Fibroblast of peridontal ligament (primary cell): Measurements from ENCODE around the gene RBMS3.

Experiments used
- DNase-seq: peaks from one replicate; pipeline ENCODE4 v3.0.0-alpha.2; 2010; ENCODE audit errors: extremely low read depth

Gene RBMS3

DNA sequence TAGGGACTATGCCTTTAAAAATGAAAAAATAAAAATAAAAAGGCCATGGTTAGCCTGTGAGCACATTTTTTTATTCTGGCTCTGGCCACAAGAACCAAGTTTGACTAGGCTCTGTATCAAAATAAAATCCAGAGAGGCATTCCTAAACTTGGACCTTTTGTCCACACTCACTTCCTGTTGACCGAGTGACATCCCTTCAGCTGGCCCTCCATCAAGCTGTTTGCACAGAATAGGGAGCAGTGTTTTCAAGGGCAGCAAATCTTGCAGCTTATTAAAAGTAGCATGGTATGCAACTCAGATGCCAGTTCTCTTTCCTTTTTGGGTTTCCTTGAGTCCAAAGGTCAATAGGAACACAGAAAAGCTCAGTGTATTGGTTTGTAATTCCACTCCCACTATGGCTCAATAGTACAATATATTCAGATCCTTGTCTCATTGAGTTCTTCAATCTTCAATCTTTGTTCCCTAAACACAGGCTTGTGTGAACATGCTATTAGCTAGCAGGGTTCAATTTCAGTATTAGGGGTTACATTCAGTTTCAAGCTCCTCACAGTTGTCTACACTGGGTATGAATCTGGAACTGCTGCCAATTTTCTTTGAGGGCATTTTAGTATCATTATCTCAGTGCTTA lies 244.5 kb downstream of the RBMS3 start:
- peak; percentile 80 for DNase-seq

DNA sequence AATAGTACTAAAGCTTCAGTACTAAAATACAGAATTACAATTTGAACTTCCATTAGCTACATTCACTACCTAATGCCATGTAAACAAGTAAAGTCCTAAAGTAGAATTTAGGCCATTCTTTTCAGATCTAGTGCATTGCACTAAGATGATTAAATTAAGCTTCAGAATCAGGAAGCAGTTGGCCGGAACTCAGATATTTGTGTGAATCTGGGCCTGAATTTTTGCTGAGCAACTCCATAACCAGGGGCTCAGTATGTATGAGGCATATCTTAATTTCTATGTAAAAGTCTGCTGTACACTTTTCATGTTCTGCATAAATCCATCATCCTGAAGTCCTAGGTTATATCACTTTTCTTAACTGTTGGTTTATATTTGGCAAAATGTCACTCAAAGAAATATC lies 246.4 kb downstream of the RBMS3 start:
- no peak for DNase-seq

- DNase-seq = no peak
Measured at GRCh38 chr3:29531644-29532043, 250.8 kb downstream of the RBMS3 start.

DNA sequence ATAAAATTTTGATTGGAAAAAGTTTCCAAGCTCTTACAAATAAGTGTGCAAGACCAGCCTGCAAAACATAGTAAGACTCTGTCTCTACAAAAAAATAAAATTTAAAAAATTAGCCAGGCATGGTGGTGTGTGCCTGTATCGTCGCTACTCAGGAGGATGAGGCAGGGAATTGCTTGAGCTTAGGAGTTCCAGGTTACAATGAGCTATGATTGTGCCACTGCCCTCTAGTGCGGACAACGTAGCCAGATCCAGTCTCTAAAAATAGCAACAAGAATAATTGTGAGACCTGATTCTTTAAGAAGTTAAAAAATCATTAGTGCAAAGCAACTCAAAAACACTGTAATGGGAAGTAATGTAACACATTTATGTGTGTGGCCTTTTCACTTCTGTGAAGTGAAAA lies 251.6 kb downstream of the RBMS3 start:
- DNase-seq = no peak

DNA sequence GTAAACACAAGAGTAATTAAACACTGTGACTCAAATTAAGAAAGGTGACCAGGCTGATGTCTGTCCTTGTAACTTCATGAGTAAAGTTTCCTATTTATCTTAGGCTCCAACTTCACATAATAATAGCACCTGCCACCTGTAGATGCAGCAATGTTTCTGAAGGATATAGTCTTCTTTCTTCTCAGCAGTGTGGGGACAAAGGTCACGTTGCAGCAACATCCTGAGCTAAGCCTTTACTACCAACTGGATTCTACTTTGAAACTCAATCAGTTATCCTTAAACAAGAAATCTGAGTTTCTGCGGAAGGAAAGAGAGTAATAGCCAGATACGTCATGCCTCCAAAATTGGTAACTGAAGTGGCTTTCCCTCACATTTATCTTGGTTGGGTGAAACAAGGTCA lies 253.1 kb downstream of the RBMS3 start:
- DNase-seq = no peak

GRCh38 chr3:29536016-29536758 lies 255.3 kb downstream of the RBMS3 start:
- DNase-seq = no peak

GRCh38 chr3:29537889-29538609 lies 257.2 kb downstream of the RBMS3 start:
- peak; percentile 73 for DNase-seq

GRCh38 chr3:29538610-29538958 lies 257.7 kb downstream of the RBMS3 start:
- no peak for DNase-seq

DNA sequence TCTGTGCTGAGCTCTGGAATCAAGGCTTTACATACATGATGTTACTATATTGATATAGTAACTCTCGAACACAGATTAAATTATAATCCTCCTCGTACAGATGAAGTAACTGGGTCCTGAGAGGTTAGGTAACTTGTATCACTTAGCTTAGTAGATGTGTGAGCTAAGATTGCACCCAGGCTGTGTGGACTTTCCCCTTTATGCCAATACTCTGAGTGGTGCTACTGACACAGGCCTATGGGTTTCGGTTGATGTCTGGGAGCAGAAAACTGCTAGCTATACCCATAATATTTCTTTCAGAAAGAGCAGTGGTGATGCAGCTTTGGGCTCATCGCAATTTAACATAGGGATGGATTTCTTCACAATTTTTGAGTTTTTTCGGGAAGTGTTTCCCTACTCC lies 259.7 kb downstream of the RBMS3 start:
- no peak for DNase-seq

DNA sequence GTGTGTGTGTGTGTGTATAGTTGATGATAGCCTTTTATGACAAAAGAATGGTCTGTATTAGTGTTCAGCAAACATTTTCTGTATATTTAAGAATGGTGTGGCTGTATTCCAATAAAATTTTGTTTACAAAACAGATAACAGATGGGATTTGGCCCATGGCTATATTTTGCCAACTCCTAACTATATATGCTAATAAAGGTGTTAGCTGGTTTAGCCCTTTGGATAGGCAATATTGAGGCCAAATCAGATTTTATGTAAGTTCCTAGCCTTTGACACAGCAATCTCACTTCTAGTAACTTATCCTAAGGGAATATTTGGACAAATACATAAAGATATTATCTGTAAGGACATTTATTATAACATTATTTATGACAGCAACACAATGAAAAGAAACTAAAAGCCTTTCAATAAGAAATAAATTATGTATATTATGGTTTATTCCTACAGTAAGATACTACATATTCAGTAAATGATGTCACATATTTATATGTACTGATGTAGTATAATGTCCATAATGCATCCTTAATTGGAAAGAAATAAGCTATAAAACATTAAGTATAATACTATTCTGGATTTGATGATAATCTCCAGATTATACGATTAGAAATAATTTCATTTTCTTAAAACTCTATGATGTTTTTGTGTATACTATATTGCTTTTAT lies 264.0 kb downstream of the RBMS3 start:
- DNase-seq = no peak

- no peak for DNase-seq
Measured at GRCh38 chr3:29545615-29546014, 264.7 kb downstream of the RBMS3 start.

- DNase-seq = peak; percentile 37
Measured at GRCh38 chr3:29552051-29552450, 271.2 kb downstream of the RBMS3 start.

GRCh38 chr3:29554566-29554965 lies 273.7 kb downstream of the RBMS3 start:
- DNase-seq = no peak

DNA sequence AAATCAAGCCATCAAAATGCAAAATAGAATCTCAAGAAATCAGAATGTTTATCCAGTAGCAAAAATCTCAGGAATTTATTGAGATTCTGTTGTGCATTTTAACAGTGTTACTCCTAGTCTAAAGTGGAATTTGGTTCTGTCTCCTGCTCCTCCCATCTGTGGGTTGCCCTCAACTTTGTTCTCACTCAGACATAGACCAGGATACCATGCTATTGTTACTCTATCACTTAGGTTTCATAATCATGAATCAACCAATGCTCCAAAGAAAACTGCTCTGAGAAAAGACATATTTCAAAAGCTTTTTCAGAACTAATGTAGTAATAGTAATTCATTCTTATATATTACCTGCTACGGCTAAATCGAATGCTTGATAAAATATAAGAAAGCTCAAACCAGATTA lies 274.7 kb downstream of the RBMS3 start:
- peak; percentile 21 for DNase-seq

DNA sequence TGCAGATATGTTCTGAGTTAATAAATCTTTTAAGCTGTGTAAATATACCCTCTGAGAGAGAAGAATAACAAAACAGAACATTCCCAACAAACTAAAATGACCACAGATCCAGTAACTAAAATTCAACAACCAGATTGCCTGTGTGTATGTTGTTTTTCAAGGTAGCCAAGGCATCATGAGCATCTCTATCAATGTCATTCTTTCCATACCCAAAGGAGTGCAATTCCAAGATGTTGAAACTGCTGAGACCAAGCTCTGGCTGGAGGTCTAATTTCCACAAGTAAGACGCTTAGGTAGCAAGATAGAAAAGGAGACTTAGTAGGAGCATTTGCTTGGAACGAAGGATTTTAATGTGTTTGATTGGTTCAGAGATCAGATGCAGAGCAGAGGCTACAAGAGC lies 276.3 kb downstream of the RBMS3 start:
- DNase-seq = no peak

DNA sequence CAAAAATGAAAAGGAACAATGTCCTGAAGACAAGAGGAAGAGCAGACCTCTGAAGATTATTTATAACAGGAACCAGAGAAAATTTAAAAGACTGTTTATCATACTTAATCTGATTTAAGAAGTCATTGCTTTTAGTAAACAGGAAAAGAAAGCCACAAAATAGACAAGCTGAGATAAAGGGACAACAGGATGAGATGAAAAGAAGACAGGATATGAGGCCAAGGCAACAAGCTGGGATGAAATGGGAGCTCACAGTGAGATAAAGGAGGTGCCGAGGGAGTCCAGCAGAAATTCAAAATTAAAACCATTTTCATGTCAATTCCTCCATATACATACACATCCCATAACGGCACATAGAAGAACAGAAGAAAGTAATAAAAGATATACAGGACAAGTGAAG lies 277.0 kb downstream of the RBMS3 start:
- no peak for DNase-seq

- no peak for DNase-seq
Measured at GRCh38 chr3:29559741-29560465, 279.0 kb downstream of the RBMS3 start.

- DNase-seq = peak; percentile 43
Measured at GRCh38 chr3:29561651-29562149, 280.8 kb downstream of the RBMS3 start.

DNA sequence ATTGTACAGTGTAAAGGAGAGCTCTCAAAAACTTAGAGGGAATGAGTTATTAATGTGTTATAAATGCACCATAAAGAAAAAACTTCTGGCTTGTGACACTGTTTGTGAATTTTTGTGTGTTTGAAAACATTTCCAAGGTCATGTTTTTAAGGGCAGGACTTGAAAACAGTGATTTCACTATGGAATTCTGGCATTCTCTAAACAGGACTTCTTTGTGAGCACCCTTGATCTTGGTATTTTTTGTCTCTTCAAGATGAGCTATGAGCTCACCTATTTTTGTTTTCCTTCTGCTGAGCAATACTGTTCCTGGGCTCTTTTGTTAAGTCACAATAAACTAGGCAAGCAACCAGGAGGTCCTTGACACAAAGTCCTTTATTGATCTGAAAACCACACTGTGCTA lies 284.4 kb downstream of the RBMS3 start:
- no peak for DNase-seq

DNA sequence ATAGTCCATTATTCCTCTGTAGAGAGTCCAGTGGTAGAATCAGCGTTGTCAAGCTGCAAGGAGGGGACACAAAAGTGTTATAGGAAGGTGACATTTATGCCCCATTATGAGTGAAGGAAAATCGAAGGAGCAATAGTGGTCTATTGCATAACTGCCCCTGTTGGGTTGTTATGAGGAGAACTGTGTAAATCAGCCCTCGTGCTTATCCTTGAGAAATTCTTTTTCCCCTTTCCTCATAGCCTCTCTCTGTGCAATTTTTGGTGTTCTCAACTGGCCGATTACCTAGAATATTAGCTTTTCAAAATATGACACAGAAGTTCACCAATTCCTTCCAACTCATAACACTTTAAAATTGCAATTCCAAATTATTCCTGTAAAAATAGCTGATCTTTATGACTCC lies 286.6 kb downstream of the RBMS3 start:
- no peak for DNase-seq

DNA sequence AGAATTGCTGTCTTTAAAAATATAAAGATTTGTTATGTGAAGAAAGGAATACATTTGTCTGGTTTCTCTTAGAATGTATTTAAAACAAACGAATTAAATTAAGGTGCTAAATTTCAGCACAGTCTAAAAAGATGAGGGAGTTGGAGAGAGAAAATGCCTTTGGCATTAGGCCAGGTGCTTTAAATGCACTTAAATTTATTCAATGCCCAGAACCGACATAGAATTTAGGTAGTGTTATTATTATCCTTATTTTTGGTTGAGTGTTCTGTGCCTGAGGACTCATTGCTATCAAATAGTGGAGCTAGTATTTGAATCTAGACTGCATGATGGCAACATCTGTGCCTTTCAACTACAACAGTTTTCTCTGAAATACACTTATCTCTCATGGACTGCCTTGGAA lies 287.5 kb downstream of the RBMS3 start:
- DNase-seq = no peak

DNA sequence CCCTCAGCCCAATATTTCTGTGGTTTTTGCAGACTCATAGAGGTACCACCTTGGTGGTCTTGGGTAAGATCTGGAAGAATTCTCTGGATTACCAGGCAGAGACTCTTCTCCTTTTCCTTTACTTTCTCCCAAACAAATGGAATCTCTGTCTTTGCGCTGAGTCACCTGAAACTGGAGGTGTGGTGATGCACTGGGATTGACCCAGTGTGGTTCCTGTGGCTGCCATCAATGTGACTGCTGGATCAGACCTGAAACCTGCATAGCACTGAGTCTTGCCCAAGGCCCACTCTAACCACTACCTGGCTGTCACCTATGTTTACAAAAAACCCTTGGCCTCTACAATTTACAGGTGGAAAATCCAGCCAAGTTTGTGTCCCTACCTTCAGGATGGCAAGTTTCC lies 295.3 kb downstream of the RBMS3 start:
- DNase-seq = no peak
